GM12864 (cell line): ENCODE data around the gene ELF5.

Source experiments
- DNase-seq: peaks from one replicate; pipeline ENCODE4 v3.0.0-alpha.2; 2011; ENCODE audit warnings: low read depth
- H3K4me3 ChIP-seq: 2 replicates; pipeline ENCODE4 v1.5.1; 2011; ENCODE audit warnings: mild to moderate bottlenecking, low read depth, low read length, control low read depth
- CTCF ChIP-seq: IDR thresholded peaks from 2 replicates; pipeline ENCODE4 v1.5.1; 2011; ENCODE audit warnings: low read depth, mild to moderate bottlenecking, moderate library complexity, low read length, control low read depth, inconsistent platforms; ENCODE audit errors: missing control alignments

ELF5 gene

DNA sequence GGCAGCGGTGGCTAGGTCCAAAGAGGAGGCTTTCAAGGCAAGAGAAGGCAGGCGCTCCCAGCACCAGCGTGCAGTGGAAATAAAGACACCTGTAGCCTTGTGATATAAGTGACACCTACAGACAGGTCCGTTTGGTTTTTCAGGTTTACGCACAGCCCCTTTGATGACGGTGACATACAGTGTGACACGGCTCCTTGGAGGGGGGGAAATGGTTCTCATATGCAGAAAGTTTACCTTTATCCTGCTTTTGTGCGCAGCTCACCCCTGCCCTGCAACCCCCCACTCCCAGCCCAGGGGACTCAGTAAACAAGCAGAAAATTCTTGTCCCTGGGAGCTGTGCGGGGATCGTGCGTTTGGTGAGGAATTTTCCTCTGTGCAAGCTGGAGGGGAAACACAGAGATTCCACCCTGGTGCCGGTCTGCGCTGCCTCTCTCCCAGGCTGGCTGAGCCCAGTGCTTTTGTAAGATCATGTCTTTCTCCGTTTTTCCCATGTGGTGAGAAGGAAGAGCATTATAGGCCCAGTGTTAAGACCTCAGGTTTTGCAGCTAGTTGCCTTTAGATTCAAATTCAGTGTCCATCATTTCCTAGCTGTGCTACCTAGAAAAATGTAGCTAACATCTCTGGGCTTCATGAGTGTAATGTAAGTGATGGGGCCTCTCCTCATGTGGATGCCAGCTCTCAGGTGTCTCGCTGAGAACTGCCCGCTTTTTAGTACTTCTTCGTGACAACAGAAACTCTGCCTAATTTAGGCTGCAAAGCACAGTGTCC is at the start of gene ELF5:
TSS of gene ELF5 (minus strand) at position 113 of the 768 bp plus-strand sequence. CDS start 8,045 bp downstream, outside the sequence.
- no peak within 1 kb of the TSS for H3K4me3 ChIP-seq
- TF ChIP-seq CTCF: no peak
- no peak for DNase-seq

- TF ChIP-seq CTCF: no peak
- H3K4me3 ChIP-seq: no peak overlapping the region
- DNase-seq: no peak
These were observed 49.4 kb upstream of the ELF5 start for GRCh38 chr11:34562976-34563375.

GRCh38 chr11:34560511-34560910 is 46.9 kb upstream of the ELF5 start:
- no peak overlapping the region for H3K4me3 ChIP-seq
- DNase-seq: no peak
- no peak for TF ChIP-seq CTCF

GRCh38 chr11:34558673-34559072 is 45.1 kb upstream of the ELF5 start:
- H3K4me3 ChIP-seq: no peak overlapping the region
- no peak for DNase-seq
- no peak for TF ChIP-seq CTCF

GRCh38 chr11:34558211-34558610 is 44.6 kb upstream of the ELF5 start:
- DNase-seq: no peak
- no peak for TF ChIP-seq CTCF
- no peak overlapping the region for H3K4me3 ChIP-seq

- no peak for TF ChIP-seq CTCF
- no peak overlapping the region for H3K4me3 ChIP-seq
These were observed 38.7 kb upstream of the ELF5 start for GRCh38 chr11:34552270-34552669.

DNA sequence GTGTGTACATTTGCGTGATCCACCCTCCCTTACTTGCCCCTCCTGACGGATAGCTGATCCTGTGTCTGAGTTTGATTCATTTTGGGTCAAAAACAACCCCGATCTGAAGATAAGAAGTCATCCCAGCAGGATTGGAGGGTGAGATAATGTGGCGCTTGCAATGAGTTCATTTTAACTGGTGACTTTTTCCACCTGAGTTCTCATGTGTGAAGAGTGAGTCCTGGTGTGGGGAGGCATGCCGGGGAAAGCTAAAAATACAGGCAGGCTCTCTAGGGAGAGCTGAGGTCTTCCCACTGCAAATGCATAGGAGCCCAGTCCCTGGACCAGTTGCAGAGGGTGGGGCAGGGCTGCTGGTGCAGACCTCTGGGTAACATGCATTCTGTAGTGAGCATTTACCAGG is 35.7 kb upstream of the ELF5 start:
- TF ChIP-seq CTCF: no peak
- no peak overlapping the region for H3K4me3 ChIP-seq
- no peak for DNase-seq

More at GRCh38 chr11:34552270-34552669, 38.7 kb upstream of the ELF5 start:
- no peak for DNase-seq
